ENCODE measurements around the gene ARMH3.

- TF ChIP-seq SUPT20H (IDR thresholded peaks at IDR 0.05; ENCODE audit: borderline replicate concordance, control insufficient read depth, low read depth, low read length): no peak
- TF ChIP-seq POLR2A (IDR thresholded peaks at IDR 0.05; ENCODE audit: low read depth, low read length): no peak
- no peak for TF ChIP-seq ZNF207 (IDR thresholded peaks at IDR 0.05; ENCODE audit: borderline replicate concordance)
- TF ChIP-seq SMC3 (IDR thresholded peaks at IDR 0.05; ENCODE audit: borderline replicate concordance, low read length): no peak
- TF ChIP-seq SRF (IDR thresholded peaks at IDR 0.05; ENCODE audit: low read depth in 2 of 2, low read length in 2 of 2): no peak
- TF ChIP-seq EP300 (IDR thresholded peaks at IDR 0.05; ENCODE audit: borderline replicate concordance in 1 of 2, control insufficient read depth in 1 of 2, low read depth in 2 of 2, low read length in 2 of 2): no peak
- TF ChIP-seq CTCF (IDR thresholded peaks at IDR 0.05 in 2 of 3, conservative IDR thresholded peaks at IDR 0.05 in 1 of 3; ENCODE audit: control insufficient read depth in 2 of 3, extremely low read depth in 1 of 3, insufficient read depth in 1 of 3, low read depth in 3 of 3, low read length in 3 of 3): no peak
- no peak for TF ChIP-seq ZBTB40 (IDR thresholded peaks at IDR 0.05; ENCODE audit: borderline replicate concordance)
- TF ChIP-seq CHD2 (IDR thresholded peaks at IDR 0.05; ENCODE audit: borderline replicate concordance, low read depth, low read length): no peak
- no peak for TF ChIP-seq ZNF274 (IDR thresholded peaks at IDR 0.05; ENCODE audit: insufficient read depth, insufficient read length)
These were observed 207.1 kb downstream of the ARMH3 start for GRCh38 chr10:101848894-101849351.
